ENCODE measurements around the gene RPS15. TPM values are rescaled to one million over a fixed set of nuclear protein-coding genes. Genes with fewer than 3 reads are reported as not detected.

RPS15 gene
- total and polyA plus RNA-seq, 2 donors from 2014 or later, result 893 to 1,823 TPM

- no peak for DNase-seq
- H3K9ac ChIP-seq (ENCODE audit: low read length in 3 of 3), result no peak overlapping the region
- no peak overlapping the region for H3K27ac ChIP-seq (ENCODE audit: low read depth in 2 of 2, low read length in 2 of 2)
- no peaks in the 10 kb centered on the region for H3K27me3 ChIP-seq (ENCODE audit: control insufficient read depth, insufficient read depth, low read length)
- intact Hi-C loops (cut with DNase I), result no loop called here
- H3K4me3 ChIP-seq (ENCODE audit: low read length in 3 of 3), result no peak overlapping the region
- TF ChIP-seq CTCF (IDR thresholded peaks at IDR 0.05; ENCODE audit: borderline replicate concordance, extremely low read depth, insufficient read depth), result no peak
- H3K36me3 ChIP-seq (ENCODE audit: control insufficient read depth in 2 of 3, insufficient read depth in 3 of 3, low read length in 3 of 3), result peaks cover 4 to 44% (median 27%) of the 10 kb centered on the region in 3 donors
- H3K4me1 ChIP-seq (ENCODE audit: control insufficient read depth in 2 of 3, insufficient read depth in 2 of 3, low read depth in 1 of 3, low read length in 3 of 3), result peaks cover 3 to 50% (median 43%) of the 10 kb centered on the region in 3 donors
- no peak for FAIRE-seq
- H3K9me3 ChIP-seq (ENCODE audit: control insufficient read depth in 2 of 3, insufficient read depth in 1 of 3, low read length in 3 of 3), result no peaks in the 10 kb centered on the region
Observed at GRCh38 chr19:1420590-1420989, 17.6 kb upstream of the RPS15 start.

GRCh38 chr19:1421218-1421957 is 16.8 kb upstream of the RPS15 start:
- FAIRE-seq (no peak), DNase-seq (no peak)
- intact Hi-C loops (cut with DNase I), result no loop called here
- Histone ChIP-seq H3K36me3 (ENCODE audit: control insufficient read depth in 2 of 3, insufficient read depth in 3 of 3, low read length in 3 of 3) (peaks cover 4 to 47% (median 27%) of the 10 kb centered on the region in 3 donors), H3K27me3 (ENCODE audit: control insufficient read depth, insufficient read depth, low read length) (no peaks in the 10 kb centered on the region), H3K27ac (ENCODE audit: low read depth in 2 of 2, low read length in 2 of 2) (no peak overlapping the region), H3K4me1 (ENCODE audit: control insufficient read depth in 2 of 3, insufficient read depth in 2 of 3, low read depth in 1 of 3, low read length in 3 of 3) (peaks cover 0 to 43% (median 42%) of the 10 kb centered on the region in 3 donors), H3K9ac (ENCODE audit: low read length in 3 of 3) (no peak overlapping the region), H3K9me3 (ENCODE audit: control insufficient read depth in 2 of 3, insufficient read depth in 1 of 3, low read length in 3 of 3) (no peaks in the 10 kb centered on the region), H3K4me3 (ENCODE audit: low read length in 3 of 3) (no peak overlapping the region)
- TF ChIP-seq CTCF (IDR thresholded peaks at IDR 0.05; ENCODE audit: borderline replicate concordance, extremely low read depth, insufficient read depth), result no peak

- Histone ChIP-seq H3K9me3 (ENCODE audit: control insufficient read depth in 2 of 3, insufficient read depth in 1 of 3, low read length in 3 of 3) (no peaks in the 10 kb centered on the region), H3K27me3 (ENCODE audit: control insufficient read depth, insufficient read depth, low read length) (no peaks in the 10 kb centered on the region), H3K9ac (ENCODE audit: low read length in 3 of 3) (no peak overlapping the region), H3K27ac (ENCODE audit: low read depth in 2 of 2, low read length in 2 of 2) (peak overlapping the region in 1 of 2 donors; percentile 61), H3K36me3 (ENCODE audit: control insufficient read depth in 2 of 3, insufficient read depth in 3 of 3, low read length in 3 of 3) (peaks cover 4 to 49% (median 27%) of the 10 kb centered on the region in 3 donors), H3K4me3 (ENCODE audit: low read length in 3 of 3) (no peak overlapping the region), H3K4me1 (ENCODE audit: control insufficient read depth in 2 of 3, insufficient read depth in 2 of 3, low read depth in 1 of 3, low read length in 3 of 3) (peaks cover 0 to 38% (median 37%) of the 10 kb centered on the region in 3 donors)
- peak in 1 of 5 donors; percentile 80 for DNase-seq
- no peak for FAIRE-seq
- no peak for TF ChIP-seq CTCF (IDR thresholded peaks at IDR 0.05; ENCODE audit: borderline replicate concordance, extremely low read depth, insufficient read depth)
- intact Hi-C loops (cut with DNase I), result no loop called here
Observed at GRCh38 chr19:1421958-1422305, 16.3 kb upstream of the RPS15 start.
